ENCODE measurements around the gene MYH14. TPM values are rescaled to one million over a fixed set of nuclear protein-coding genes. Genes with fewer than 3 reads are reported as not detected.

The MYH14 gene
- total RNA-seq, 1 donor from 2014 or later, result 66.0 TPM

GRCh38 chr19:50264483-50265186, 61.2 kb downstream of the MYH14 start:
- no peak for ATAC-seq

GRCh38 chr19:50266041-50266440, 62.6 kb downstream of the MYH14 start:
- peak; percentile 34 for ATAC-seq

- peak; percentile 95 for ATAC-seq
Observed at GRCh38 chr19:50266896-50267295, 63.5 kb downstream of the MYH14 start.

- ATAC-seq, result no peak
Observed at GRCh38 chr19:50268041-50268440, 64.6 kb downstream of the MYH14 start.

GRCh38 chr19:50268501-50268900, 65.1 kb downstream of the MYH14 start:
- no peak for ATAC-seq

GRCh38 chr19:50269653-50270052, 66.2 kb downstream of the MYH14 start:
- ATAC-seq, result no peak

GRCh38 chr19:50272263-50272897, 69.0 kb downstream of the MYH14 start:
- peak; percentile 21 for ATAC-seq

- no peak for ATAC-seq
Observed at GRCh38 chr19:50273821-50274220, 70.4 kb downstream of the MYH14 start.

- ATAC-seq, result no peak
Observed at GRCh38 chr19:50275577-50276368, 72.4 kb downstream of the MYH14 start.

- ATAC-seq, result no peak
Observed at GRCh38 chr19:50276370-50277063, 73.1 kb downstream of the MYH14 start.

- no peak for ATAC-seq
Observed at GRCh38 chr19:50277966-50278580, 74.7 kb downstream of the MYH14 start.

GRCh38 chr19:50280074-50280473, 76.7 kb downstream of the MYH14 start:
- no peak for ATAC-seq

- no peak for ATAC-seq
Observed at GRCh38 chr19:50280983-50281382, 77.6 kb downstream of the MYH14 start.

GRCh38 chr19:50281491-50281890, 78.1 kb downstream of the MYH14 start:
- no peak for ATAC-seq

- no peak for ATAC-seq
Observed at GRCh38 chr19:50285833-50286232, 82.4 kb downstream of the MYH14 start.

GRCh38 chr19:50286443-50286842, 83.0 kb downstream of the MYH14 start:
- ATAC-seq, result no peak

- ATAC-seq, result no peak
Observed at GRCh38 chr19:50287331-50287730, 83.9 kb downstream of the MYH14 start.

GRCh38 chr19:50288954-50289353, 85.5 kb downstream of the MYH14 start:
- ATAC-seq, result no peak

- peak; percentile 21 for ATAC-seq
Observed at GRCh38 chr19:50290011-50290410, 86.6 kb downstream of the MYH14 start.

GRCh38 chr19:50290775-50291174, 87.4 kb downstream of the MYH14 start:
- no peak for ATAC-seq

- no peak for ATAC-seq
Observed at GRCh38 chr19:50292216-50292827, 88.9 kb downstream of the MYH14 start.
